Sigmoid colon (tissue), 4 donors: ENCODE results near the gene ELMOD1.

Source experiments
- CTCF ChIP-seq, 4 experiments: fragments of 450-650 bp in 3 of 4; fragments of 200-600 bp in 1 of 4; IDR thresholded peaks; one replicate each; pipeline ENCODE4 v1.5.1; 2016 to 2019; ENCODE audit warnings: antibody characterized with exemption in 4 of 4, mild to moderate bottlenecking in 3 of 4, moderate library complexity in 2 of 4
- POLR2AphosphoS5 ChIP-seq, 4 donors: sonication (generic); formaldehyde crosslinking; IDR thresholded peaks; one replicate each; pipeline ENCODE4 v1.6.1; 2017; ENCODE audit warnings: antibody characterized with exemption in 4 of 4

GRCh38 chr11:107593951-107594350, 3.0 kb downstream of the ELMOD1 start:
- TF ChIP-seq CTCF (IDR thresholded peaks at IDR 0.05) (no peak), POLR2AphosphoS5 (IDR thresholded peaks at IDR 0.05) (no peak)
